ENCODE results near the gene HTR3B. TPM values are rescaled to one million over a fixed set of nuclear protein-coding genes. Genes with fewer than 3 reads are reported as not detected.

Gene HTR3B
- total RNA-seq, 4 donors from 2014 or later, result 0.76 TPM; not detected in 3

- H3K9me3 ChIP-seq, result no peaks in the 10 kb centered on the region
- H3K27me3 ChIP-seq, result no peaks in the 10 kb centered on the region
- TF ChIP-seq POLR2A (IDR thresholded peaks at IDR 0.05), result no peak
- no peak for TF ChIP-seq CTCF (IDR thresholded peaks at IDR 0.05)
- H3K36me3 ChIP-seq, result no peaks in the 10 kb centered on the region
- no peak overlapping the region for H3K4me3 ChIP-seq
- no peak for DNase-seq
- no peak overlapping the region for H3K27ac ChIP-seq
- peaks cover 0 to 4% (median 0%) of the 10 kb centered on the region in 4 donors for H3K4me1 ChIP-seq
Measured at GRCh38 chr11:113949891-113950290, 45.3 kb downstream of the HTR3B start.

- DNase-seq, result no peak
- H3K4me1 ChIP-seq, result peaks cover 0 to 4% (median 0%) of the 10 kb centered on the region in 4 donors
- TF ChIP-seq POLR2A (IDR thresholded peaks at IDR 0.05) (no peak), CTCF (IDR thresholded peaks at IDR 0.05) (no peak)
- no peak overlapping the region for H3K27ac ChIP-seq
- no peaks in the 10 kb centered on the region for H3K27me3 ChIP-seq
- H3K9me3 ChIP-seq, result no peaks in the 10 kb centered on the region
- H3K4me3 ChIP-seq, result no peak overlapping the region
- no peaks in the 10 kb centered on the region for H3K36me3 ChIP-seq
Measured at GRCh38 chr11:113951537-113951936, 46.9 kb downstream of the HTR3B start.

GRCh38 chr11:113952070-113952469, 47.5 kb downstream of the HTR3B start:
- TF ChIP-seq POLR2A (IDR thresholded peaks at IDR 0.05), result no peak
- Histone ChIP-seq H3K4me1 (peaks cover 0 to 4% (median 0%) of the 10 kb centered on the region in 4 donors), H3K27me3 (no peaks in the 10 kb centered on the region), H3K36me3 (no peaks in the 10 kb centered on the region), H3K27ac (no peak overlapping the region), H3K9me3 (no peaks in the 10 kb centered on the region), H3K4me3 (no peak overlapping the region)
- no peak for DNase-seq

GRCh38 chr11:113952588-113952987, 48.0 kb downstream of the HTR3B start:
- no peak overlapping the region for H3K27ac ChIP-seq
- H3K9me3 ChIP-seq, result no peaks in the 10 kb centered on the region
- no peak for DNase-seq
- H3K27me3 ChIP-seq, result no peaks in the 10 kb centered on the region
- H3K36me3 ChIP-seq, result no peaks in the 10 kb centered on the region
- no peak overlapping the region for H3K4me3 ChIP-seq
- H3K4me1 ChIP-seq, result peaks cover 0 to 3% (median 0%) of the 10 kb centered on the region in 4 donors
- TF ChIP-seq CTCF (IDR thresholded peaks at IDR 0.05) (no peak), POLR2A (IDR thresholded peaks at IDR 0.05) (no peak)

- H3K36me3 ChIP-seq, result no peaks in the 10 kb centered on the region
- H3K27ac ChIP-seq, result no peak overlapping the region
- no peak for DNase-seq
- H3K4me1 ChIP-seq, result no peaks in the 10 kb centered on the region
- H3K4me3 ChIP-seq, result no peak overlapping the region
- TF ChIP-seq CTCF (IDR thresholded peaks at IDR 0.05), result no peak
- no peak for TF ChIP-seq POLR2A (IDR thresholded peaks at IDR 0.05)
- no peaks in the 10 kb centered on the region for H3K9me3 ChIP-seq
- H3K27me3 ChIP-seq, result no peaks in the 10 kb centered on the region
Measured at GRCh38 chr11:113954235-113954634, 49.6 kb downstream of the HTR3B start.

- H3K4me3 ChIP-seq, result no peak overlapping the region
- DNase-seq, result no peak
- TF ChIP-seq POLR2A (IDR thresholded peaks at IDR 0.05) (no peak), CTCF (IDR thresholded peaks at IDR 0.05) (no peak)
- H3K27me3 ChIP-seq, result no peaks in the 10 kb centered on the region
- H3K4me1 ChIP-seq, result no peaks in the 10 kb centered on the region
- H3K27ac ChIP-seq, result no peak overlapping the region
- no peaks in the 10 kb centered on the region for H3K9me3 ChIP-seq
- H3K36me3 ChIP-seq, result no peaks in the 10 kb centered on the region
Measured at GRCh38 chr11:113956986-113957385, 52.4 kb downstream of the HTR3B start.

All from Peyer's patch (tissue), 4 donors.